GM10266 (cell line): Measurements from ENCODE around the gene SOCS7.

Experiments used
- DNase-seq: peaks from one replicate; pipeline ENCODE4 v3.0.0; 2012; ENCODE audit errors: extremely low spot score
- TF ChIP-seq, protein P1 (sequence below): IDR thresholded peaks from 2 replicates; pipeline ENCODE4 v1.5.1; 2012; ENCODE audit warnings: mild to moderate bottlenecking, low read depth; ENCODE audit not compliant: control insufficient read depth, insufficient read depth; ENCODE audit errors: missing control alignments

Gene SOCS7

DNA sequence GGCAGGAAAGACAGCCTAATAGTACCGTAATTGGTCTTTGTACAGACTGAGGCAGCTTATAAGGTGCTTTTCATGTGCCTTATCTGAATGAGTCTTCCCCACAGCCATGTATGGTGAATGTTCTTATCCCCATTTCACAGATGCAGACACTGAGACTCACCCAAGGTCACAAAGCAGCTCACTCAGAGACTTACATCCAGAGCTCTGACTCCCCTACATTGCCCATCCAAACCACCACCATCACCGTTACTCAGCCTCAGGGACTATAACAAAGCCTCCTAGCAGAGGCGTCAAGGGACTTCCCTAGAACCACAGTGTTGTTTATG is 7.3 kb upstream of the SOCS7 start:
- TF ChIP-seq, protein P1, sequence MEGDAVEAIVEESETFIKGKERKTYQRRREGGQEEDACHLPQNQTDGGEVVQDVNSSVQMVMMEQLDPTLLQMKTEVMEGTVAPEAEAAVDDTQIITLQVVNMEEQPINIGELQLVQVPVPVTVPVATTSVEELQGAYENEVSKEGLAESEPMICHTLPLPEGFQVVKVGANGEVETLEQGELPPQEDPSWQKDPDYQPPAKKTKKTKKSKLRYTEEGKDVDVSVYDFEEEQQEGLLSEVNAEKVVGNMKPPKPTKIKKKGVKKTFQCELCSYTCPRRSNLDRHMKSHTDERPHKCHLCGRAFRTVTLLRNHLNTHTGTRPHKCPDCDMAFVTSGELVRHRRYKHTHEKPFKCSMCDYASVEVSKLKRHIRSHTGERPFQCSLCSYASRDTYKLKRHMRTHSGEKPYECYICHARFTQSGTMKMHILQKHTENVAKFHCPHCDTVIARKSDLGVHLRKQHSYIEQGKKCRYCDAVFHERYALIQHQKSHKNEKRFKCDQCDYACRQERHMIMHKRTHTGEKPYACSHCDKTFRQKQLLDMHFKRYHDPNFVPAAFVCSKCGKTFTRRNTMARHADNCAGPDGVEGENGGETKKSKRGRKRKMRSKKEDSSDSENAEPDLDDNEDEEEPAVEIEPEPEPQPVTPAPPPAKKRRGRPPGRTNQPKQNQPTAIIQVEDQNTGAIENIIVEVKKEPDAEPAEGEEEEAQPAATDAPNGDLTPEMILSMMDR, result no peak
- no peak for DNase-seq

DNA sequence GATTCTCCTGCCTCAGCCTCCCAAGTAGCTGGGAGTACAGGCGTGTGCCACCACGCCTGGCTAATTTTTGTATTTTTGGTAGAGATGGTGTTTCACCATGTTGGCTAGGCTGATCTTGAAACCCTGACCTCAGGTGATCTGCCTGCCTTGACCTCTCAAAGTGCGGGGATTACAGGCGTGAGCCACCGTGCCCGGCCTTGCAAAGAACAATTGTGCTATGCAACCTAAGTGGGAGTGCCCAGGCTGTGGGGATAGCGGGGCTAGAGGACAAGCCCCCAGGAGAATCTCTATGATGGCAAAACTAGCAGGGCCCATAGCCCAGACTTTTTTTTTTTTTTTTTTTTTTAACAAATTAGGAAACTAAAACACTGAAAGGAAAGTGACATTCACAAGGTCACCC is 5.9 kb upstream of the SOCS7 start:
- TF ChIP-seq, protein P1, result no peak
- DNase-seq, result no peak

DNA sequence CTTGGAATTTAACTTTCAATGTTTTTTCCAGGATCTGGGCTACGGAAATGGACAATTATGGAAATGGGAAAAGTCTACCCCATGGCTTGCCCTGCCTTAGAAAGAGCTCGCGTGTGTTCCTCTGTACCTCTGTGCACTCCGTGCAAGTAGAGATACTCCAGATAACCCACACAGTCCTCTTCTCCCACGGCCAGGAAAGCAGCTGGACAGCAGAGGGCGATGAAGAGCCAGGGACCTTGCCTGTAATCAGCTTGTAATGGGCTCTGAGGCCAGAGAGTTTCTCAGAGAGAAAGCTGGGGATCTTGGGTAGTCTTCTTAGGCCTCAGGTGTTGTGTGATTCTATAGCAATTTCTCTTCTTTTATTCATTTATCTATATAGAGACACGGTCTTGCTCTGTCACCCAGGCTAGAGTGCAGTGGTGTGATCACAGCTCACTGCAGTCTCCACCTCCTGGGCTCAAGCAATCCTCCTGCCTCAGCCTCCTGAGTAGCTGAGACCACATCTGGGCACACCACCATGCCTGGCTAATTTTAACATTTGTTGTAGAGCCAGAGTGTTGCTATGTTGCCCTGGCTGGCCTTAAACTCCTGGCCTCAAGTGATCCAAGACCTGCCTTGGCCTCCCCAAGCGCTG is 2.4 kb upstream of the SOCS7 start:
- TF ChIP-seq, protein P1, result peak; percentile 96
- peak; percentile 80 for DNase-seq

DNA sequence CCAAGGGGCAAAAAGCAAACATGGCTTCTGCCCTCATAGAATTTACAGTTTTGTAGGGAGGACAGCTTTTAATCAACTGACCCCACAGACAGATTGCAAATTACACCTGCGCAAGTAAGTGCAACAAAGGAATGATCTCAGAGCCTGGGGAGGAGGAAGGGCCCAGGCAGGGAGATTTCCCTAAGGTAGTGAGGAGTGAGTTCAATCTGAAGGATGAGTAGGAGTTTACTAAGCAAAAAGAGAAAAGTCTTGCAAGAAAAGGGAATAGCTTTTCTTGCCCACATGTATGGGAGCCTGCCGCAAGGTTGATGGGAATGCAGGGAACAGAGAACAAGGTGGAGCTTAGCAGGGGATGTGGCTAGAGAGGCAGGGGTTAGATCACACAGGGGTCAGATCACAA is 1.6 kb upstream of the SOCS7 start:
- TF ChIP-seq, protein P1, result no peak
- no peak for DNase-seq

DNA sequence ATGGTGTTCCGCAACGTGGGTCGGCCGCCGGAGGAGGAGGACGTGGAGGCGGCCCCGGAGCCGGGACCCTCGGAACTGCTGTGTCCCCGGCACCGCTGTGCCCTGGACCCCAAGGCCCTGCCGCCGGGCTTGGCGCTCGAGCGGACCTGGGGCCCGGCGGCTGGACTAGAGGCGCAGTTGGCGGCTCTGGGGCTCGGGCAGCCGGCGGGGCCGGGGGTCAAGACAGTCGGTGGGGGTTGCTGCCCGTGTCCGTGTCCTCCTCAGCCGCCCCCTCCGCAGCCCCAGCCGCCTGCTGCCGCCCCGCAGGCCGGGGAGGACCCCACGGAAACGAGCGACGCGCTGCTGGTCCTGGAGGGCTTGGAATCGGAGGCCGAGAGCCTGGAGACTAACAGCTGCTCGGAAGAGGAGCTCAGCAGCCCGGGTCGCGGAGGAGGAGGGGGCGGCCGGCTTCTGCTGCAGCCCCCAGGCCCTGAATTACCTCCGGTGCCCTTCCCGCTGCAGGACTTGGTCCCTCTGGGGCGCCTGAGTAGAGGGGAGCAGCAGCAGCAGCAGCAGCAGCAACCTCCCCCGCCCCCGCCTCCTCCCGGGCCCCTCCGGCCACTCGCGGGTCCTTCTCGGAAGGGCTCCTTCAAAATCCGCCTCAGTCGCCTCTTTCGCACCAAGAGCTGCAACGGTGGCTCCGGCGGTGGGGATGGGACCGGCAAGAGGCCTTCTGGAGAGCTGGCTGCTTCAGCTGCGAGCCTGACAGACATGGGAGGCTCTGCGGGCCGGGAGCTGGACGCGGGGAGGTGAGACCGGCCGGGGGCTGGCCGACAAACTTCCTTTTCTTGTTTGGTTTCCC is 821 bp downstream of the SOCS7 start:
- peak; percentile 40 for DNase-seq
- TF ChIP-seq, protein P1, result no peak

DNA sequence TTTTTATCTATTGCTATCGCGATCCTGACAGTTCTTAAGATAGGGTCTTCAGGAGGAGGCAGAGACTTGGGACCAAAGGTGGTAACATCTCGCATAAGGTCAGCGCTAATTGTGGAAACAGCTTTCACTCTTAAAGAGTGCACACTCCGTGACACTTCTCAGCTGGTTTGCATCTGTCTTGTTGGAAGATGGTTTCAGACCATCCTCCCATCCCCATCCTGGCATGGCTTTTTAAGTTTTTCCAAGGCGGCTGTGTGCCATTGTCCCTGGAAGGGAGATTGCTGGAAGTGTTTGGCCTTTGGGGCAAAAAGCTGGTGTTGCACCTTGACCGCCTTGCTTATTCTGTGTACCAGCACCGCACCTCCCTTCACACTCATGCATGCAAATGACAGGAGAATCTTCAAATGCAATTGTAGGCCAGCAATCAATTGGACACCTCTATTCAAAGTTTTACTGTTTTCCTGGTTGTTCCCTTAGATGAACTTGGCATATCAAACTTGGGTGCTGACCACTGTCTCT is 1.5 kb downstream of the SOCS7 start:
- TF ChIP-seq, protein P1, result no peak

DNA sequence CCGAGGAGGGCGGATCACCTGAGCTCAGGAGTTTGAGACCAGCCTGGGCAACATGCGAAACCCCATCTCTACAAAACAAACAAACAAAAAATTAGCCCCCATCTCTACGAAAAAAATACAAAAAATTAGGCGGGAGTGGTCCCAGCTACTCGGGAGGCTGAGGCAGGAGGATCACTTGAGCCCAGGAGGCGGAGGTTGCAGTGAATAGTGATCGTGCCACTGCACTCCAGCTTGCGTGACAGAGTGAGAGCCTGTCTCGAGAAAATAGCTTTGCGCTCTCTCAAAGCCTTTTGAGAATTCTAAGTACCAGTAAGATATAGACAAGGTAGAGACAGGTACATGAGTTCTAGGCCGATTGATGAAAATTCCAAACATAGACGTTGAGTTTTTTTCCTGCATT is 2.0 kb downstream of the SOCS7 start:
- DNase-seq, result no peak
- TF ChIP-seq, protein P1, result no peak

More for the DNA sequence above, 1.5 kb downstream of the SOCS7 start:
- no peak for DNase-seq
